Body of pancreas (tissue), 4 donors: ENCODE results near the gene SERPINB8. TPM values are rescaled to one million over a fixed set of nuclear protein-coding genes. Genes with fewer than 3 reads are reported as not detected.

Source experiments
- ATAC-seq: fragments of 150-250 bp; one replicate; pipeline ENCODE4 v1.9.1; 2016
- DNase-seq, 4 donors: peaks; one replicate each; pipeline ENCODE4 v3.0.0-alpha.2; 2019
- H3K27ac ChIP-seq, 4 donors: fragments of 200-600 bp; sonication (generic); 1 replicate in 3 of 4; 2 replicates in 1 of 4; pipeline versions ENCODE4 v1.5.1 to v1.6.1; 2016 to 2019; ENCODE audit warnings: mild to moderate bottlenecking in 1 of 4, mixed read lengths in 1 of 4, moderate library complexity in 1 of 4
- H3K27me3 ChIP-seq, 2 donors: fragments of 200-600 bp; sonication (generic); one replicate each; pipeline ENCODE4 v1.6.0; 2016; ENCODE audit warnings: mild to moderate bottlenecking in 1 of 2
- H3K36me3 ChIP-seq, 2 donors: fragments of 200-600 bp; sonication (generic); replicated peaks in 1 of 2; 2 replicates each; pipeline ENCODE4 v1.5.1; 2016; ENCODE audit warnings: low read depth in 2 of 2; ENCODE audit not compliant: insufficient read depth in 1 of 2
- H3K4me1 ChIP-seq: fragments of 200-600 bp; sonication (generic); one replicate; pipeline ENCODE4 v1.6.0; 2016
- H3K4me3 ChIP-seq, 2 donors: fragments of 200-600 bp; sonication (generic); 1 replicate in 1 of 2; 2 replicates in 1 of 2; pipeline ENCODE4 v1.5.1; 2016 to 2019
- H3K9me3 ChIP-seq, 3 donors: fragments of 200-600 bp; sonication (generic); 1 replicate in 2 of 3; 2 replicates in 1 of 3; pipeline ENCODE4 v1.5.1; 2016
- POLR2A ChIP-seq, 3 donors: fragments of 450-650 bp; IDR thresholded peaks; one replicate each; pipeline ENCODE4 v1.6.1; 2016; ENCODE audit warnings: antibody characterized with exemption in 3 of 3, mild to moderate bottlenecking in 2 of 3
- WGBS, 2 donors: methylation state at CpG; one replicate each; pipeline ENCODE4 v1.1.5; 2017; 5-methylcytosine and 5-hydroxymethylcytosine counted together
- intact Hi-C: fragments of 100-400 bp; cut with DNase I; formaldehyde crosslinking; loops from one replicate; pipeline ENCODE4 v1.15.1; 2023
- total RNA-seq, 2 donors: library from RNA; depleted of rRNA; stranded (reverse); fragments of >200 nt; gene quantifications; one replicate each; pipeline ENCODE4 v1.1.0, GENCODE V29; 2016
- TF ChIP-seq, protein P1 (sequence below), 7 experiments: fragments of 450-650 bp in 4 of 7; fragments of 200-600 bp in 3 of 7; sonication (generic) in 3 of 7; IDR thresholded peaks; one replicate each; pipeline ENCODE4 v1.5.1; 2016 to 2019; ENCODE audit warnings: antibody characterized with exemption in 7 of 7

The SERPINB8 gene
- total RNA-seq, 2 donors from 2014 or later, result 2.9 to 13.5 TPM

DNA sequence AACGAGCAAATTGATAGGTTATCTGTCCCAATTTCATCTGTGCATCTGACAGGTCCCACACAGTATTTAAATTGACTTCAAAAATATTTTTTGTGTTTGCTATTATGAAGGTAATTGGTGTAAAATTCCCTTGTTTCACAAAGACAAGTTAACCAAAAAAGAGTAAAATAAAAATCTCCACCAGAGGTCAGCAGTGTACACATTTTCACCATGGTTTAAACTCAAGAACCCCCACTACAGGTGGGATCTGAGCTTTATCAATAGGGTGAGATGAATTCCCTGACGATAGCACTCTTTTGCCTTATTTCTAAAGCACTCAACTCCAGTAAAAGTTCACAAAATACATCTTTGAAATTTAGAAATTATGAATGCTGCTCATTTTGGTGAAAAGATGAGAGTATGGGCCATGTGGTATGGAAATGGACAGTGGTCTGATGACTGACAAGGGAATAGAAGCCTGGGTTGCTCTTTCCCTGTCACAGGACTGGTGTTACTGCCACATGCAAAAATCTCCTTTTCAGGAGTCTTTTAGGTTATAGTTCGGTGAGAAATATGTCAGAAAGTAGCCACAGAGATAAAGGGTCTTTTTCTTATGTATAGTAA is 68.0 kb downstream of the SERPINB8 start:
- intact Hi-C loops, result no loop called here
- ATAC-seq, result no peak
- no peaks in the 10 kb centered on the region for H3K36me3 ChIP-seq
- no peak for DNase-seq
- H3K9me3 ChIP-seq, result no peaks in the 10 kb centered on the region
- no peak overlapping the region for H3K27ac ChIP-seq
- no peak overlapping the region for H3K4me3 ChIP-seq
- WGBS, 2 donors, result 14 to 16% methylated on average over 3 of the region's 3 CpGs
- H3K27me3 ChIP-seq, result no peaks in the 10 kb centered on the region
- H3K4me1 ChIP-seq, result peaks cover 5% of the 10 kb centered on the region
- TF ChIP-seq, protein P1, sequence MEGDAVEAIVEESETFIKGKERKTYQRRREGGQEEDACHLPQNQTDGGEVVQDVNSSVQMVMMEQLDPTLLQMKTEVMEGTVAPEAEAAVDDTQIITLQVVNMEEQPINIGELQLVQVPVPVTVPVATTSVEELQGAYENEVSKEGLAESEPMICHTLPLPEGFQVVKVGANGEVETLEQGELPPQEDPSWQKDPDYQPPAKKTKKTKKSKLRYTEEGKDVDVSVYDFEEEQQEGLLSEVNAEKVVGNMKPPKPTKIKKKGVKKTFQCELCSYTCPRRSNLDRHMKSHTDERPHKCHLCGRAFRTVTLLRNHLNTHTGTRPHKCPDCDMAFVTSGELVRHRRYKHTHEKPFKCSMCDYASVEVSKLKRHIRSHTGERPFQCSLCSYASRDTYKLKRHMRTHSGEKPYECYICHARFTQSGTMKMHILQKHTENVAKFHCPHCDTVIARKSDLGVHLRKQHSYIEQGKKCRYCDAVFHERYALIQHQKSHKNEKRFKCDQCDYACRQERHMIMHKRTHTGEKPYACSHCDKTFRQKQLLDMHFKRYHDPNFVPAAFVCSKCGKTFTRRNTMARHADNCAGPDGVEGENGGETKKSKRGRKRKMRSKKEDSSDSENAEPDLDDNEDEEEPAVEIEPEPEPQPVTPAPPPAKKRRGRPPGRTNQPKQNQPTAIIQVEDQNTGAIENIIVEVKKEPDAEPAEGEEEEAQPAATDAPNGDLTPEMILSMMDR (IDR thresholded peaks at IDR 0.05), result peak; percentile 33 to 53 (median 51)
- TF ChIP-seq POLR2A (IDR thresholded peaks at IDR 0.05), result no peak

Other genes with a start within 250 kb of the SERPINB8 start
- not detected for gene SERPINB7, start 194.7 kb upstream of the SERPINB8 start, total RNA-seq
- gene SERPINB2, start 82.4 kb upstream of the SERPINB8 start, total RNA-seq, result 1 to 10 TPM in 1 of 2 donors, not detected in 1; 1.6 TPM
- not detected for gene SERPINB10, start 62.1 kb upstream of the SERPINB8 start, total RNA-seq
- not detected for gene HMSD, start 20.8 kb upstream of the SERPINB8 start, total RNA-seq
- not detected for gene LINC00305, start 179.0 kb downstream of the SERPINB8 start, total RNA-seq